NCI-H146 (cell line): Measurements from ENCODE around the gene RIN3.

Experiments used
- DNase-seq: peaks from one replicate; lab custom pipeline; 2025; lab: John Stamatoyannopoulos, UW

RIN3 gene

GRCh38 chr14:92650581-92651105, 137.1 kb downstream of the RIN3 start:
- no peak for DNase-seq

- DNase-seq: no peak
These were observed 137.7 kb downstream of the RIN3 start for GRCh38 chr14:92651106-92651757.

DNA sequence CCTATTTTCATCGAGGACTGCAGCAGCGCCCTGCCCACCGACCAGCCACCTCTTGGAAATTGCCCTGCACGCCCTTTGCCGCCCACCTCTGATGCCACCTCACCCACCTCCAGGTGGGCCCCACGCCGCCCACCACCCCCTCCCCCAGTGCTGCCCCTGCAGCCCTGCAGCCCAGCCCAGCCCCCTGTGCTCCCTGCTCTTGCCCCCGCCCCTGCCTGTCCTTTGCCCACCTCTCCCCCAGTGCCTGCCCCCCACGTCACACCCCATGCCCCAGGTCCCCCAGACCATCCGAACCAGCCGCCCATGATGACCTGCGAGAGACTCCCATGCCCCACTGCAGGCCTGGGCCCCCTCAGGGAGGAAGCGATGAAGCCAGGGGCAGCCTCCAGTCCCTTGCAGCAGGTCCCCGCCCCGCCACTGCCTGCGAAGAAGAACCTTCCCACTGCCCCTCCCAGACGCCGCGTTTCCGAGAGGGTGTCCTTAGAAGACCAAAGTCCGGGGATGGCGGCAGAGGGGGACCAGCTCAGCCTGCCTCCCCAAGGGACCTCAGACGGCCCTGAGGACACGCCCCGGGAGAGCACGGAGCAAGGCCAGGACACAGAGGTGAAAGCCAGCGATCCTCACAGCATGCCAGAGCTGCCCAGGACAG, 138.3 kb downstream of the RIN3 start:
- no peak for DNase-seq

GRCh38 chr14:92652413-92653151, 139.0 kb downstream of the RIN3 start:
- DNase-seq: no peak

GRCh38 chr14:92653162-92653651, 139.6 kb downstream of the RIN3 start:
- no peak for DNase-seq

- DNase-seq: no peak
These were observed 140.8 kb downstream of the RIN3 start for GRCh38 chr14:92654239-92654901.

DNA sequence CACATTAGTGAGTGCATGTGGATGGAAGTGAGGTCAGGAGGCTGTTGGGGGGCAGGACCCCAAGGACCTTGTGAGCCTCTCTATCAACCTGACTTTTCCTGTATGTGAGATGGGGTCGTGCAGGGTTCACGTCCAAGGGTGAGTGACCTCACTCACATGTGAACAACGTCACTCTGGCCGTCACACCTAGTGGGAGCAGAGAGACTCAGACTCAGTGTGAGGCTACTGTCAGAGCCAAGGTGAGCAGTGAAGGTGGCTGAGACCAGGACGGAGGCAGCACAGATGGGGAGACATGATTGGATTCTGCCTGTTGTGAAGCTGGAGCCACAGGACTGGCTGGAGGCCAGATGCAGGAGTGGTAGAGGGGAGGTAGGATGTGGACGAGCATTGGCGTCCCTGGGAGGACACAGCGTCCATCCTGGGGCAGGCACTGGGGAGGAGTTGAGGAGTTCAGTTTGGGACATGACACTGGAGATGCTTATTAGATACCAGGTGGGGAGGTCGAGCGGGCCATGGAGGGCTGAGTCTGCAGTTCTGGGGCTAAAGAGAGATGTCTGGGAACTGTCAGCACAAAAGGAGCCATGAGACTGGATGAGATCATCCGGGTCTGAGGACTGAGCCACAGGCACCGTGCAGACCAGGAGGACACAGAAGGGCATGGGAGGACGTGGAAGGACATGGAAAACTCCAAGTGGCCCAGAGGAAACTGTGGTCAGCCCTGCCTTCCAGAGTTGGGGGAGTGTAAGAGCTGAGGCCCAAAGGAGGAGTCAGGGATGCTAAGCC, 142.0 kb downstream of the RIN3 start:
- no peak for DNase-seq

DNA sequence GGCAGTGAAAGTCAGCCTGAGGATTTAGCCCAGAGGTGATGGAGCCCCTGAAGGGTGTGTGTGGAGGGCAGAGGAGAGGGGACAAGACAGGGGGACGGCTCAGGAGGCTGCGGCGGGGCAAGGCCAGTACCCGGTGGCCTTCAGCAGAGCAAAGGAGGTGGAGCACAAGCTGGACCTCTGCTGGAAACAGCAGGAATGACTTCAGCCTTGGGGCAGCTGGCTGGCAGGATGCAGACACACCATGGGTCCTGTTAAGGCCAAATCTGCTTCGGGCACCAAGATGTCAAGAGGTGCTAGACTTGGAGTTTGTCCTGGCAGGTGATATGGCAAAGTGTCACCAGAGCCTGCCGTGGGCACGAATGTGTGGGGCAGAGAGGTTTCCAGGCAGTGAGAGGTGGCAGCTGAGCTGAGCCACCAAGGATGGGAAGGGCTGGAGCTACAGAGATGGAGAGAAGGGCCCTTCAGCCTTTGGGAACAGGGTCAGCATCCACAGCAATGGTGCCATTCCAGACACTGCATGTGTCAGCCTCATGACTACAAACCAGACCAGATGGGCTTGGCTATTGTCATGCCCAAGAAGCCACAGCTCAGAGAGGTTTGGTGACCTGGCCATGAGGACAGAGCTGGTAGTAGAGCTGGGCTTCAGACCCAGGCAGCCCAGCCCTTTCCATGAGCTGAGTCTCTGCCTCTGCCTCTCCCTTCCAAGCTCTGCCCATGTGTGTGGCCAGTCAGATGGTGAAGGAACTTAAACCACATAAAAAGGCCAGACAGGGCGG, 142.9 kb downstream of the RIN3 start:
- no peak for DNase-seq

DNA sequence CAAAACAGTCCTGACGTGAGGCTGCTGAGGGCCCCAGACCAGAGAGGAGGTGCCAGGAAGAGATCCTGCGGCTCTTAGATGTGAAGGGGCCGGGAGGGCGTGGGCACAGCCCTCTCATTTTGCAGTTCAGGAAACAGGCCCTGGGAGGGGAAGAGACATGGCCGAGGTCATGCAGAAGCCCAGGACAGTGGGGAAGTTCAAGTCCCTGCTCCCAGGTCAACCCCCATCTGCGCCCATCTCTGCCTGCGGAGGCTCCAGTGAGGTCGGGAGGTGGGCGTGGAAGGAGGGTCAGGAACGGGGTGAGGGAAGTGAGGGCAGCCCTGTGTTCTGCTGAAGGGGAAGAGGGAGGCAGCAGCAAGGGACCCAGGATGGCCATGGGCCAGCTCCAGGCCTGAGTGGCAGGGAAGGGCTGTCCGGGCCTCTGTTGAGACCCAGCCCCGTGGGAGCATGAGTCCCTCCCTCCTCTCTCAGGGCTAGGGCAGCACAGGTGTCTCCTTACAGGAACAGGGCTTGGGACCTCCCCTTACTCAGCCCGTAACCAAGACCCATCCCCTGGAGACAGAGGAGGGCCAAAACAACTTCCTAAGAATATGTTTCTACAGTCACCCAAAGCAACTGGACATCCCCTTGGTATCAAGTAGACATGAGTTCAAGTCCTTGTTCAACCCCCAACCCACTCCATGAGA, 144.0 kb downstream of the RIN3 start:
- no peak for DNase-seq

- no peak for DNase-seq
These were observed 144.6 kb downstream of the RIN3 start for GRCh38 chr14:92658160-92658559.

DNA sequence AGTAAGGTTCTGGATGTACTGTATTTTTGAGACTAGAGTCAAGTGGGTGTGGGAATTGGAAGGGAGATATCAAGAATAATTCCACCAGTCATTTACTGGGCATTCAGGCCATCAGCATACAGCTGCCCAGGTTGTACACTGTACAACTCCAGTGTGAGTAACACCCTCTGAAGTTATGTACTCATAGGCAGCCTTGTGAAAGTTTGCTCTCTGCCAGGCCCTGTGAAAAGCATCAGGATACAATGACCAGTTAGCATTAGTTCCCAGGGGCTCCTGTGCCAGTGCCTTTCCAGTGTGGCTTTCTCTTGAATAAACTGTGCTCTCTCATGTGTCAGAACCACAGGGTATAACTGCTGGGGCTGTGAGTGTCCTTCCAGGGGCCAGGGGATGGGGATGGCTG, 145.1 kb downstream of the RIN3 start:
- no peak for DNase-seq

DNA sequence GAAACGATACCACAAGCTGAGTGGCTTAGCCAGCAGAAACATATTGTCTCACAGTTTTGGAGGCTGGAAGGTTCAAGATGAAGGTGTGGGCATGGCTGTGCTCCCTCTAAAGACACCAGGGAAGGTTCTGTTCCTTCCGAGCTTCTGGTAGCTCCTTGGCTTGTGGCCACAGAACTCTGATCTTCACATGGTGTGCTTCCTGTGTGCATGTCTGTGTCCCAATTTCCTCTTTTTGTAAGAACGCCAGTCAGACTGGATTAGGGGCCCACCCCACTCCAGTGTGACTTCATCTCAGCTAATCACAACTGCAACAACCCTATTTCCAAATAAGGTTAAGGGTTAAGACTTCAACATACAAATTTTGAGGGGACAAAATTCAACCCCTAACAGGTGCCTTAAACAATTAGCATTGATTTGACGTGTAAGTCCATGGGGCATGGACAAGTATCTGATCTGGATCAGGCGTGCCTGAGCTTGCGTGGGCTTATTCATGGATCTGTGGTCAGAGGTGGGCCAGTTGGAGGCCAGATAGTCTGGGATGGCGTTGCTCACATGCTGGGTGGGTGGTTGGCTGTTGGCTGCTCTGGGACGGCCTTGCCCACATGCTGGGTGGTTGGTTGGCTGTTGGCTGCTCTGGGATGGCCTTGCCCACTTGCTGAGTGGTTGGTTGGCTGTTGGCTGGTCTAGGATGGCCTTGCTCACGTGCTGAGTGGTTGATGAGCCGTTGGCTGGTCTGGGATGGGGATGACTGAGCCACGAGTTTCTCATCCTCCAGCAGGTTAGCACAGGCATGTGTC, 146.4 kb downstream of the RIN3 start:
- no peak for DNase-seq

DNA sequence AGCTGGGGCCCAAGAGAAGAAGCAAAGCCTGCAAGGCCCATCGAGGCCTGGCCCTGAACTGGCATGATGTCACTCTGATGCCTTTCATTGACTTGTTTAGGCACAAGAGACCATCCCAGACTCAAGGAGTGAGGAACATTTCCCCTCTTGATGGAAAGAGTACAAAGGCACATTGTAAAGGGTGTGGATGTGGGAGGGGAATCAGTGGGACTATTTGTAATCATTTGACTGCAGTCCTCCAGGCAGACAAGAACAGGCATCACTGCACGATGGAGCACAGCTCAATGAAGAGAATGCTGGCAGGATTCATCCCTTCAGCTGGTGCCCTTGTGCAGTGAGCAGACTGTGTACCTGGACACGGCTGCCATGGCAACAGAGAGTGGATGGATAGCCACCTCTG, 147.0 kb downstream of the RIN3 start:
- DNase-seq: no peak

GRCh38 chr14:92663049-92663448, 149.5 kb downstream of the RIN3 start:
- DNase-seq: no peak

DNA sequence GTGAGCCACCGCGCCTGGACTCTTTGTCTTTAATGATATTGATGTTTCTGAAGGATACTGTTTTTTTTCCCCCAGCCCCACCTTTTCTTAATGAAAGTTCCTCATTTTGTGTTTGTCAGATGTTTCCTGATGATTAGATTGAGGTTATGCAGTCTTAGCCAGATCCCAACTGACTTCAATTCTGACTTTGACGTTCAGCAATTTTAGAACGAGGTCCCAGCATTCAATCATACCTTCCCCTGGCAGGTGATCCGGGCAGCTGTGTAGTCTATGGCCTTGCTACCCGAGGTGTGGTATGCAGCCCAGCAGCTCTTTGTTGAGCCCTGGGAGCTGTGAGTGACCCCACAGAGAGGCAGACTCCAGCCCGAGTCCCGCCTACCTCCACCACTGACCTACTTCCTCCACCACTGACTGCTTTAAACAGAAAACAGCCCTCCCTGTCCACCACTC, 152.1 kb downstream of the RIN3 start:
- no peak for DNase-seq

- DNase-seq: no peak
These were observed 152.7 kb downstream of the RIN3 start for GRCh38 chr14:92666251-92666650.

DNA sequence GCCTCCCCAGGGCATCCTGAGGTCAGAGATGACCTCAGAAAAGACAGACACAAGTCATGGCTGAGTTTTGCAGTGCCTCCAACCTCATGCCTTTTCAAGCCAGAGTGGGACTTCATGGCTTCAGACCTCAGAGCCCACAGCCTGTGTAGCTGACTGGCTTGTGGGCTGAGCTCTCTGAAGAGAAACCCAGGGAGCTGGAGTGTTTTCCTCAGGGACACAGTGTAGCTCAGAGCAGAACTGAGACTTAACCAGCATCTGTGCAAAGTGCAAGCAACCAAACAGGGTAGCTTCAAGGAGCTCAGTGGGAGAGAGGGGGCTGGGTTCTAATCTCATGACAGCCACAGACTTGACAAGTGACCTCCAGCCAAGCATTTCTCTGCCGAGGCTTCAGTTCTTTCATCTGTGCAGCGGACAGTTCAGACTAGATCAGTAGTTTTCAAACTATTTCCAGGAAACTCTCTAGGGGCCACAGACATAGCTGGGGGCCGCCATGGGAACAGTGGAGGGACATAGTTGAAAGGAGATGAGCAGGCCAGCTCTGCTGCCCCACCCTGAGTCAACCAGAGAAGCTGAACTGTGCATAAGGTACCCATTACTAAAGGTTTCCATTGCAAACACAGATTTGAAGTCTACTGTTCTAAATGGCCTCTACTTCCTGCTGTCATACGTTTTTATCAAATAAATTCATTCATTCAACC, 154.8 kb downstream of the RIN3 start:
- no peak for DNase-seq

GRCh38 chr14:92670160-92670559, 156.6 kb downstream of the RIN3 start:
- no peak for DNase-seq
